Measurements from ENCODE around the gene TTC39A. TPM values are rescaled to one million over a fixed set of nuclear protein-coding genes. Genes with fewer than 3 reads are reported as not detected.
A peak's percentile ranks its signal among the peaks of the same experiment; 100 is the strongest.

TTC39A gene
- 10 to 100 TPM; 12.8 to 20.7 TPM for total RNA-seq
- polyA plus RNA-seq (2013, experiment 1 of 2) = 2.1 TPM
- polyA plus RNA-seq (2013, experiment 2 of 2) = 4.3 TPM
- long read RNA-seq, experiment 1, partial matches to known transcripts = 3 of 16 reads
- long read RNA-seq, experiment 1, other reads (novel, unspliced or antisense) = 11 of 16 reads
- long read RNA-seq, experiment 2, transcript TTC39A-208 (18 exons, 2,718 nt) = major isoform, 7 of 54 reads
- long read RNA-seq, experiment 2, partial matches to known transcripts = 7 of 54 reads
- long read RNA-seq, experiment 2, other reads (novel, unspliced or antisense) = 38 of 54 reads
- long read RNA-seq, experiment 3, transcript TTC39A-208 (18 exons, 2,718 nt) = major isoform, 10 of 53 reads
- long read RNA-seq, experiment 3, partial matches to known transcripts = 6 of 53 reads
- long read RNA-seq, experiment 3, other reads (novel, unspliced or antisense) = 37 of 53 reads
- long read RNA-seq, experiment 4, partial matches to known transcripts = 1 of 8 reads
- long read RNA-seq, experiment 4, other reads (novel, unspliced or antisense) = 4 of 8 reads

GRCh38 chr1:51330331-51331201 is at the start of gene TTC39A:
Gene TTC39A (minus strand): TSS chr1:51330562. CDS start chr1:51330477, 85 bp downstream.
- DNase-seq = no peak
- Mint-ChIP-seq H3K9me3 (no peaks in the 10 kb centered on the region), H3K27me3 (ENCODE audit: insufficient read depth) (peaks cover 5% of the 10 kb centered on the region), H3K4me3 (peak within 1 kb of the TSS; percentile 80), H3K36me3 (ENCODE audit: low read depth) (no peaks in the 10 kb centered on the region), H3K27ac (peak within 1 kb of the TSS; percentile 92), H3K4me1 (peaks cover 25% of the 10 kb centered on the region)
- Histone ChIP-seq H3K27me3 (ENCODE audit: control insufficient read depth, insufficient read depth, low read length, poor library complexity, severe bottlenecking) (peaks cover 11% of the 10 kb centered on the region), H3K9me3 (ENCODE audit: control insufficient read depth, low read length) (no peaks in the 10 kb centered on the region), H3K4me3 (ENCODE audit: low read length) (peak within 1 kb of the TSS; percentile 81), H3K27ac (ENCODE audit: low read depth, low read length) (no peak within 1 kb of the TSS), H3K36me3 (ENCODE audit: control insufficient read depth, insufficient read depth, low read length) (no peaks in the 10 kb centered on the region), H3K4me1 (ENCODE audit: control insufficient read depth, insufficient read depth, low read length) (peaks cover 11% of the 10 kb centered on the region), H3K9ac (ENCODE audit: extremely low read depth, low read length, poor library complexity, severe bottlenecking) (peak within 1 kb of the TSS; percentile 15)
- no peak for TF ChIP-seq CTCF (conservative IDR thresholded peaks at IDR 0.05)
- 4 to 12% methylated on average over 20 to 87 of the region's 87 CpGs for WGBS, 2 experiments (ENCODE audit: insufficient coverage in 1 of 2, insufficient read length in 1 of 2)

- no peak overlapping the region for H3K27ac ChIP-seq (ENCODE audit: low read depth, low read length)
- DNase-seq = no peak
- no peaks in the 10 kb centered on the region for H3K27me3 Mint-ChIP-seq (ENCODE audit: insufficient read depth)
- peaks cover 41% of the 10 kb centered on the region for H3K9me3 ChIP-seq (ENCODE audit: control insufficient read depth, low read length)
- no peaks in the 10 kb centered on the region for H3K27me3 ChIP-seq (ENCODE audit: control insufficient read depth, insufficient read depth, low read length, poor library complexity, severe bottlenecking)
- H3K36me3 ChIP-seq (ENCODE audit: control insufficient read depth, insufficient read depth, low read length) = peaks cover 34% of the 10 kb centered on the region
- H3K4me3 ChIP-seq (ENCODE audit: low read length) = no peak overlapping the region
- no peak overlapping the region for H3K9ac ChIP-seq (ENCODE audit: extremely low read depth, low read length, poor library complexity, severe bottlenecking)
- peaks cover 36% of the 10 kb centered on the region for H3K9me3 Mint-ChIP-seq
- WGBS, 2 experiments (ENCODE audit: insufficient coverage in 1 of 2, insufficient read length in 1 of 2) = 98 to 100% methylated on average over 4 to 6 of the region's 6 CpGs
- H3K4me3 Mint-ChIP-seq = no peak overlapping the region
- no peak overlapping the region for H3K27ac Mint-ChIP-seq
- TF ChIP-seq CTCF (conservative IDR thresholded peaks at IDR 0.05) = no peak
- H3K4me1 Mint-ChIP-seq = no peaks in the 10 kb centered on the region
- H3K36me3 Mint-ChIP-seq (ENCODE audit: low read depth) = peaks cover 75% of the 10 kb centered on the region
- H3K4me1 ChIP-seq (ENCODE audit: control insufficient read depth, insufficient read depth, low read length) = no peaks in the 10 kb centered on the region
Observed at GRCh38 chr1:51378871-51379270, 48.5 kb upstream of the TTC39A start.

- H3K27ac Mint-ChIP-seq = no peak overlapping the region
- TF ChIP-seq CTCF (conservative IDR thresholded peaks at IDR 0.05) = no peak
- Histone ChIP-seq H3K9ac (ENCODE audit: extremely low read depth, low read length, poor library complexity, severe bottlenecking) (no peak overlapping the region), H3K27ac (ENCODE audit: low read depth, low read length) (no peak overlapping the region), H3K36me3 (ENCODE audit: control insufficient read depth, insufficient read depth, low read length) (peaks cover 29% of the 10 kb centered on the region), H3K9me3 (ENCODE audit: control insufficient read depth, low read length) (peaks cover 20% of the 10 kb centered on the region), H3K27me3 (ENCODE audit: control insufficient read depth, insufficient read depth, low read length, poor library complexity, severe bottlenecking) (no peaks in the 10 kb centered on the region), H3K4me1 (ENCODE audit: control insufficient read depth, insufficient read depth, low read length) (no peaks in the 10 kb centered on the region), H3K4me3 (ENCODE audit: low read length) (no peak overlapping the region)
- no peak for DNase-seq
- WGBS, 2 experiments (ENCODE audit: insufficient coverage in 1 of 2, insufficient read length in 1 of 2) = 92 to 100% methylated on average over 3 of the region's 3 CpGs
- no peaks in the 10 kb centered on the region for H3K27me3 Mint-ChIP-seq (ENCODE audit: insufficient read depth)
- H3K4me3 Mint-ChIP-seq = no peak overlapping the region
- H3K9me3 Mint-ChIP-seq = peaks cover 9% of the 10 kb centered on the region
- H3K4me1 Mint-ChIP-seq = no peaks in the 10 kb centered on the region
- peaks cover 44% of the 10 kb centered on the region for H3K36me3 Mint-ChIP-seq (ENCODE audit: low read depth)
Observed at GRCh38 chr1:51373898-51374297, 43.5 kb upstream of the TTC39A start.
